ENCODE data around the gene SORCS2.

Gene SORCS2

GRCh38 chr4:7217039-7217438, 24.7 kb downstream of the SORCS2 start:
- no peaks in the 10 kb centered on the region for H3K36me3 ChIP-seq (replicated peaks)
- in situ Hi-C loops (cut with HindIII; ENCODE audit: low pct_ligation_motif_present, low sequenced_read_pairs): no loop called here
- no peak overlapping the region for H3K4me3 ChIP-seq (ENCODE audit: low read depth, low read length)
- no peaks in the 10 kb centered on the region for H3K27me3 ChIP-seq (replicated peaks)
- TF ChIP-seq, protein P1, sequence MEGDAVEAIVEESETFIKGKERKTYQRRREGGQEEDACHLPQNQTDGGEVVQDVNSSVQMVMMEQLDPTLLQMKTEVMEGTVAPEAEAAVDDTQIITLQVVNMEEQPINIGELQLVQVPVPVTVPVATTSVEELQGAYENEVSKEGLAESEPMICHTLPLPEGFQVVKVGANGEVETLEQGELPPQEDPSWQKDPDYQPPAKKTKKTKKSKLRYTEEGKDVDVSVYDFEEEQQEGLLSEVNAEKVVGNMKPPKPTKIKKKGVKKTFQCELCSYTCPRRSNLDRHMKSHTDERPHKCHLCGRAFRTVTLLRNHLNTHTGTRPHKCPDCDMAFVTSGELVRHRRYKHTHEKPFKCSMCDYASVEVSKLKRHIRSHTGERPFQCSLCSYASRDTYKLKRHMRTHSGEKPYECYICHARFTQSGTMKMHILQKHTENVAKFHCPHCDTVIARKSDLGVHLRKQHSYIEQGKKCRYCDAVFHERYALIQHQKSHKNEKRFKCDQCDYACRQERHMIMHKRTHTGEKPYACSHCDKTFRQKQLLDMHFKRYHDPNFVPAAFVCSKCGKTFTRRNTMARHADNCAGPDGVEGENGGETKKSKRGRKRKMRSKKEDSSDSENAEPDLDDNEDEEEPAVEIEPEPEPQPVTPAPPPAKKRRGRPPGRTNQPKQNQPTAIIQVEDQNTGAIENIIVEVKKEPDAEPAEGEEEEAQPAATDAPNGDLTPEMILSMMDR (IDR thresholded peaks at IDR 0.05; ENCODE audit: low read depth, low read length, missing control alignments): no peak
- no peak overlapping the region for H3K27ac ChIP-seq
- DNase-seq: no peak

GRCh38 chr4:7217474-7218321, 25.4 kb downstream of the SORCS2 start:
- TF ChIP-seq, protein P1 (IDR thresholded peaks at IDR 0.05; ENCODE audit: low read depth, low read length, missing control alignments): no peak
- no peaks in the 10 kb centered on the region for H3K36me3 ChIP-seq (replicated peaks)
- no peak for DNase-seq
- H3K4me3 ChIP-seq (ENCODE audit: low read depth, low read length): no peak overlapping the region
- in situ Hi-C loops (cut with HindIII; ENCODE audit: low pct_ligation_motif_present, low sequenced_read_pairs): no loop called here
- H3K27ac ChIP-seq: no peak overlapping the region
- no peaks in the 10 kb centered on the region for H3K27me3 ChIP-seq (replicated peaks)

GRCh38 chr4:7218686-7219085, 26.3 kb downstream of the SORCS2 start:
- in situ Hi-C loops (cut with HindIII; ENCODE audit: low pct_ligation_motif_present, low sequenced_read_pairs): no loop called here
- Histone ChIP-seq H3K27ac (no peak overlapping the region), H3K27me3 (replicated peaks) (no peaks in the 10 kb centered on the region), H3K36me3 (replicated peaks) (no peaks in the 10 kb centered on the region), H3K4me3 (ENCODE audit: low read depth, low read length) (no peak overlapping the region)
- DNase-seq: no peak
- TF ChIP-seq, protein P1 (IDR thresholded peaks at IDR 0.05; ENCODE audit: low read depth, low read length, missing control alignments): no peak

GRCh38 chr4:7222521-7222920, 30.2 kb downstream of the SORCS2 start:
- TF ChIP-seq, protein P1 (IDR thresholded peaks at IDR 0.05; ENCODE audit: low read depth, low read length, missing control alignments): no peak
- no peak for DNase-seq

DNA sequence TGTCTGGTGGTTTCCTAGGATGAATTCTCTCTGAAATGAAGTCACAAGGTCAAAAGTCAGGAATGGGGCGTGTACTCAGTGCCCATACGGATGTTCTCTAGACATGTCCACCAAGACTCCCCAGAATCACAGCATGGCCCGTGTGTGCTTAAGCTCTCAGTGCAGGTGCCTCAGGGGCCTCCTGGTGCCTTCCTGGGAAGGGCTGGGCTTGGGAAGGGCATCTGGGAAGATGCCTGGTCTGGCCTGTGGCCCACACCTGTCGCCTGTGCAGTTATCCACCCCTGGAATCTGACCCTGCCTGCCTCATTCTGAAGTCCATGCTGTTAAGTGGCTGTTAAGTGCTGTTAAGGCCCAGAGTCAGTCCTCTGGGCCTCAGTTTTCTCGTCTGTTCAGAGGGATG, 31.2 kb downstream of the SORCS2 start:
- no peak for DNase-seq
- H3K36me3 ChIP-seq (replicated peaks): no peaks in the 10 kb centered on the region
- H3K27ac ChIP-seq: no peak overlapping the region
- in situ Hi-C loops (cut with HindIII; ENCODE audit: low pct_ligation_motif_present, low sequenced_read_pairs): loop anchor here (5.0 kb wide), 1 partner anchor 64 kb away; no protein-coding TSS in a partner anchor
- H3K4me3 ChIP-seq (ENCODE audit: low read depth, low read length): no peak overlapping the region
- no peaks in the 10 kb centered on the region for H3K27me3 ChIP-seq (replicated peaks)
- TF ChIP-seq, protein P1 (IDR thresholded peaks at IDR 0.05; ENCODE audit: low read depth, low read length, missing control alignments): no peak

More at GRCh38 chr4:7222521-7222920, 30.2 kb downstream of the SORCS2 start:
- no peak overlapping the region for H3K4me3 ChIP-seq (ENCODE audit: low read depth, low read length)
- H3K27me3 ChIP-seq (replicated peaks): no peaks in the 10 kb centered on the region
- in situ Hi-C loops (cut with HindIII; ENCODE audit: low pct_ligation_motif_present, low sequenced_read_pairs): loop anchor here (5.0 kb wide), 1 partner anchor 65 kb away; no protein-coding TSS in a partner anchor
- H3K36me3 ChIP-seq (replicated peaks): no peaks in the 10 kb centered on the region
- no peak overlapping the region for H3K27ac ChIP-seq

All from brain microvascular endothelial cell (primary cell).